Activated T-helper 17 cell treated with anti-CD3 and anti-CD28 coated beads, Interleukin-2, amount 50 U/mL, for 72 hours (primary cell): ENCODE data around the gene C11orf52. TPM values are rescaled to one million over a fixed set of nuclear protein-coding genes. Genes with fewer than 3 reads are reported as not detected.

Experiments used
- ATAC-seq: fragments of 150-1000 bp; cut with Tn5 transposase; replicated peaks from 2 replicates; pipeline ENCODE4 v1.10.0; 2021; ENCODE audit warnings: mild to moderate bottlenecking, moderate library complexity
- H3K27ac Mint-ChIP-seq: one replicate; pipeline ENCODE4 v1.8.0; 2022; ENCODE audit warnings: mixed read lengths
- H3K27me3 Mint-ChIP-seq: one replicate; pipeline ENCODE4 v1.8.0; 2022; ENCODE audit warnings: mixed read lengths
- H3K36me3 Mint-ChIP-seq: one replicate; pipeline ENCODE4 v1.8.0; 2022; ENCODE audit warnings: low read depth, mild to moderate bottlenecking, mixed read lengths
- H3K4me1 Mint-ChIP-seq: one replicate; pipeline ENCODE4 v1.8.0; 2022; ENCODE audit warnings: mixed read lengths
- H3K4me3 Mint-ChIP-seq: one replicate; pipeline ENCODE4 v1.8.0; 2022; ENCODE audit warnings: mild to moderate bottlenecking, mixed read lengths
- H3K9me3 Mint-ChIP-seq: one replicate; pipeline ENCODE4 v1.8.0; 2022; ENCODE audit warnings: mixed read lengths
- total RNA-seq, 2 donors: library from RNA; stranded (reverse); gene quantifications; one replicate each; pipeline ENCODE4 v1.2.3, GENCODE V29; 2022

C11orf52 gene
- total RNA-seq, 2 donors from 2014 or later: not detected

DNA sequence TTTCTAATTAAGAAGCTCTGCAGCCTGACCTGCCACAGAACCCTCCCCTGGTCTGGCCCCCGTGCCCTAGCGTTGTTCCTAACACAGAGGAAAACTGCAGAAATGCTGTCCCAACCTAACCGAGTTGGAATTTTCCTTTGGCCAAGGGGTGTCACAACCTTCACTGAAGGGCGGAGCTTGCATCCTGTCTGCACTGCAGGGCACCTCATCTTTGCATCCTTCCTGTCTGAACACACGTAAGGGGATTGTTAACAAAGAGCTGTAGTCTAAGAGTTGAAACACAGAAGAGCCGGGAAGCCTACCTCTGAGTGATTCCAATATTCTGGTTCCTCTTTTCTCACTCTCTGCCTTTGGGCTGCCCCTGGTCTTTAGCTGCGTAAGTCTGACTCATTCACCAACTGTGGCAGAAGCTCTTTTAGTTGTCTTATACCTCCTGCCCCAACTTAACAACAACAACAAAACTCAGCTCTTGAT is 20.0 kb downstream of the C11orf52 start:
- H3K9me3 Mint-ChIP-seq: no peaks in the 10 kb centered on the region
- H3K4me3 Mint-ChIP-seq: peak overlapping the region; percentile 94
- ATAC-seq: peak; percentile 88
- H3K27me3 Mint-ChIP-seq: no peaks in the 10 kb centered on the region
- H3K36me3 Mint-ChIP-seq: peaks cover 14% of the 10 kb centered on the region
- H3K27ac Mint-ChIP-seq: peak overlapping the region; percentile 99
- H3K4me1 Mint-ChIP-seq: peaks cover 34% of the 10 kb centered on the region

GRCh38 chr11:111939836-111940604 is 21.3 kb downstream of the C11orf52 start:
- Mint-ChIP-seq H3K4me1 (peaks cover 42% of the 10 kb centered on the region), H3K9me3 (no peaks in the 10 kb centered on the region), H3K27ac (no peak overlapping the region), H3K4me3 (peak overlapping the region; percentile 94), H3K27me3 (no peaks in the 10 kb centered on the region), H3K36me3 (peaks cover 20% of the 10 kb centered on the region)
- no peak for ATAC-seq

- Mint-ChIP-seq H3K36me3 (peaks cover 16% of the 10 kb centered on the region), H3K27me3 (no peaks in the 10 kb centered on the region), H3K27ac (no peak overlapping the region), H3K4me3 (no peak overlapping the region), H3K4me1 (peaks cover 27% of the 10 kb centered on the region), H3K9me3 (no peaks in the 10 kb centered on the region)
- no peak for ATAC-seq
These were observed 23.2 kb downstream of the C11orf52 start for GRCh38 chr11:111941963-111942362.

GRCh38 chr11:111942829-111943228 is 24.1 kb downstream of the C11orf52 start:
- Mint-ChIP-seq H3K4me1 (peaks cover 27% of the 10 kb centered on the region), H3K27ac (no peak overlapping the region), H3K27me3 (no peaks in the 10 kb centered on the region), H3K9me3 (no peaks in the 10 kb centered on the region), H3K36me3 (peaks cover 16% of the 10 kb centered on the region), H3K4me3 (no peak overlapping the region)
- no peak for ATAC-seq

- peak; percentile 43 for ATAC-seq
- no peaks in the 10 kb centered on the region for H3K9me3 Mint-ChIP-seq
- H3K27me3 Mint-ChIP-seq: no peaks in the 10 kb centered on the region
- H3K27ac Mint-ChIP-seq: peak overlapping the region; percentile 91
- H3K4me3 Mint-ChIP-seq: peak overlapping the region; percentile 63
- H3K4me1 Mint-ChIP-seq: peaks cover 16% of the 10 kb centered on the region
- peaks cover 6% of the 10 kb centered on the region for H3K36me3 Mint-ChIP-seq
These were observed 25.4 kb downstream of the C11orf52 start for GRCh38 chr11:111944139-111944538.

GRCh38 chr11:111944651-111945051 is 25.9 kb downstream of the C11orf52 start:
- Mint-ChIP-seq H3K4me1 (peaks cover 16% of the 10 kb centered on the region), H3K4me3 (peak overlapping the region; percentile 63), H3K27me3 (no peaks in the 10 kb centered on the region), H3K9me3 (no peaks in the 10 kb centered on the region), H3K36me3 (peaks cover 6% of the 10 kb centered on the region), H3K27ac (peak overlapping the region; percentile 91)
- ATAC-seq: peak; percentile 95

DNA sequence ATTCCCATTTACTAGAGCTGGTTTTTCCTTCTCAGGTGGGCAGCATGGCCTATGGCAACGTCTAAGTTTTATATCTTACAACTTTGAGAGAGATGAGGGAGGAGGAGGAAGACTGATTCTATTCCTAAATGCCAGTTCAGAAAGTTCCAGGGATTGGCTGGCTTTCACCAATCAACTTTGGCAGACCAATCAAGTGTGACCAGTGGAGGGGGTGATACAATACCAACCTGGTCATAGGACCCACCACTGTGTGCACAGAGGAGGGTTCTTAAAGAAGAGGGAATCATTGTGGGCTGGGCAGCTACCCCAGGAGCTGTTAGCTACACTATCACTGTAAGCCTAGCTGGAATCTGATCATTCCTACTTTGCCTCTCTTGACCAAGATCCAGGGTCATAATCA is 26.5 kb downstream of the C11orf52 start:
- H3K9me3 Mint-ChIP-seq: no peaks in the 10 kb centered on the region
- peaks cover 6% of the 10 kb centered on the region for H3K36me3 Mint-ChIP-seq
- H3K4me1 Mint-ChIP-seq: peaks cover 16% of the 10 kb centered on the region
- no peak for ATAC-seq
- H3K27ac Mint-ChIP-seq: peak overlapping the region; percentile 91
- peak overlapping the region; percentile 63 for H3K4me3 Mint-ChIP-seq
- no peaks in the 10 kb centered on the region for H3K27me3 Mint-ChIP-seq

- Mint-ChIP-seq H3K4me3 (no peak overlapping the region), H3K27me3 (no peaks in the 10 kb centered on the region), H3K9me3 (no peaks in the 10 kb centered on the region), H3K36me3 (peaks cover 6% of the 10 kb centered on the region), H3K27ac (no peak overlapping the region), H3K4me1 (peaks cover 16% of the 10 kb centered on the region)
- ATAC-seq: no peak
These were observed 27.8 kb downstream of the C11orf52 start for GRCh38 chr11:111946499-111946898.

DNA sequence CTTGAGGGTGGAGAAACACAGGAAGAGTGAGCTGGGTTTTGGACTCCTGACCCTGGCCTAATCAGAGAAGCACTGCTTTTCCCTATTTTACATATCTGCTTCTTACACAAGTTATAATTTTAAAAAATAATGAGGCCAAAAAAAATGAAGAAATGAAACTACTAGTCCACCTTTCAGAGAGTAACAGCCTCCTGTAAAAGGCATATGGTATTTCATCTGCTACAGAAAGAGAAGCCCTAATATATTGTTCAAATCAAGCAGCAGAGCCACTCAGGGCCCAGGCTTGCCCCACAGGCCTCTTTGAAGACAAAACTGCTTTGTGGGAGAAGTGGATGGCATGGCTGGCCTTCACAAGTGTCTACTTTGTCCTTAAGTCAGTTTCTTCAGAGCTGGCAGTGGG is 28.4 kb downstream of the C11orf52 start:
- no peak for ATAC-seq
- Mint-ChIP-seq H3K4me3 (no peak overlapping the region), H3K27ac (no peak overlapping the region), H3K4me1 (peaks cover 16% of the 10 kb centered on the region), H3K27me3 (no peaks in the 10 kb centered on the region), H3K36me3 (peaks cover 6% of the 10 kb centered on the region), H3K9me3 (no peaks in the 10 kb centered on the region)

DNA sequence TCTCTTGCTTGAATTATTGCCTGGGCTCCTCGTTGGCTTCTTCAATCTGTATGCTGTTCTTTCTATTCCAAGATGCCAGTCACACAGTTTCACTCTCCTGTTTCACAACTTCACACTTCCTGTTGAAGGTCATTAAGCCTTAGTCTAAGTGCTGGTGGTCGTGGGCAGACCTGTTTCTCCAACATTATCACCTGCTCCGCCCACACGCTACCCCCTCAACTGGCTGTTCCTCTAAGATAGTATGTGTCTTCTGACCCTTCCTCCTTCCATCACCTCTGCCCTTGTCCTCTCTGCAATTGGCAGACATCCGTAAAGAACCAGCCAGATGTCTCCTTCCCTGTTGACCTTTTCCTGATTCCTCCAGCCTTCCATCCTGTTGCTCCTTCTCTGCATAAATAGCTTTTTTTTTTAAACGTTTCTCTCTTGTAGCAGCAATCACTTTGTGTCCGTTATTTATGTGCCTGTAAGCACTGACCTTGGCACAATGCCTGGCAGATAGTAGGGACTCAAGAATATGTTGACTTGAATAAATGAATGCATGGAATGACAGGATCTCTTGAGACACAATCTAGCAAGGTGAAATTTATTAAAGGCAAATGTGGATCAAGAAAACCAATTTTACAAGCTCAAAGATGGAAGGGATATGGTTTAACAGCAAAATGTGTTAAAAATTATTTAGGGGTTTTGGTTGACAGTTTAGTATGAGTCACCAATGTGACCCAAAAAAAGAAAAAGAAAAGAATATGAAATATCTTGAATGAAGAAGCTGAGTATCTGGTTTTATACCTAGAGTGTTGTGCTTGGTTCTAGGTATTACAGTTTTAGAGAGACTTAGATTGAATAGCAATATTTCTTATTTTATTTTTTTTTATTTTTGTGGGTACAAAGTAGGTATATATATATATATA is 31.1 kb downstream of the C11orf52 start:
- no peak for ATAC-seq

GRCh38 chr11:111951565-111951964 is 32.9 kb downstream of the C11orf52 start:
- no peaks in the 10 kb centered on the region for H3K36me3 Mint-ChIP-seq
- peaks cover 5% of the 10 kb centered on the region for H3K4me1 Mint-ChIP-seq
- no peak overlapping the region for H3K4me3 Mint-ChIP-seq
- no peak overlapping the region for H3K27ac Mint-ChIP-seq
- no peak for ATAC-seq
- no peaks in the 10 kb centered on the region for H3K9me3 Mint-ChIP-seq
- H3K27me3 Mint-ChIP-seq: no peaks in the 10 kb centered on the region

More for the DNA sequence above, 31.1 kb downstream of the C11orf52 start:
- Mint-ChIP-seq H3K27me3 (no peaks in the 10 kb centered on the region), H3K36me3 (peaks cover 3% of the 10 kb centered on the region), H3K27ac (peak overlapping the region; percentile 0), H3K4me3 (no peak overlapping the region), H3K9me3 (no peaks in the 10 kb centered on the region), H3K4me1 (peaks cover 8% of the 10 kb centered on the region)

DNA sequence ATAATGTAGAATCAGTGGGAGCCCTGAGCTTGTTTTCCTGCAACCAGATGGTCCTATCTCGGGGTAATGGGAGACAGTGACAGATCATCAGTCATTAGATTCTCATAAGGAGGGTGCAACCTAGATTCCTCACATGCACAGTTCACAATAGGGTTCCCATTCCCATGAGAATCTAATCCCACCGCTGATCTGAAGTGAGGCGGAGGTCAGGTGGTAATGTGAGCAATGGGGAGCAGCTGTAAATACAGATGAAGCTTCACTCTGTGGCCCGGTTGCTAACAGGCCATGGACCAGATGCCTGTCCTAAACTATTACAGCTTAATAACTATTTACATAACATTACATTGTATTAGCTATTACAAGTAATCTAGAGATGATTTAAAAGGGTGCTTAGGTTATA is 35.4 kb downstream of the C11orf52 start:
- H3K27me3 Mint-ChIP-seq: no peaks in the 10 kb centered on the region
- peaks cover 5% of the 10 kb centered on the region for H3K4me1 Mint-ChIP-seq
- no peak overlapping the region for H3K4me3 Mint-ChIP-seq
- ATAC-seq: no peak
- no peaks in the 10 kb centered on the region for H3K36me3 Mint-ChIP-seq
- H3K27ac Mint-ChIP-seq: no peak overlapping the region
- no peaks in the 10 kb centered on the region for H3K9me3 Mint-ChIP-seq

- Mint-ChIP-seq H3K4me3 (no peak overlapping the region), H3K4me1 (peaks cover 5% of the 10 kb centered on the region), H3K9me3 (no peaks in the 10 kb centered on the region), H3K27ac (no peak overlapping the region), H3K36me3 (no peaks in the 10 kb centered on the region), H3K27me3 (no peaks in the 10 kb centered on the region)
- no peak for ATAC-seq
These were observed 39.1 kb downstream of the C11orf52 start for GRCh38 chr11:111957663-111958444.

GRCh38 chr11:111960916-111961315 is 42.2 kb downstream of the C11orf52 start:
- Mint-ChIP-seq H3K27ac (peak overlapping the region; percentile 60), H3K9me3 (no peaks in the 10 kb centered on the region), H3K36me3 (no peaks in the 10 kb centered on the region), H3K4me3 (no peak overlapping the region), H3K27me3 (no peaks in the 10 kb centered on the region), H3K4me1 (peaks cover 5% of the 10 kb centered on the region)
- ATAC-seq: peak; percentile 16
